Small intestine (tissue), 7 donors: ENCODE measurements around the gene AP4M1. TPM values are rescaled to one million over a fixed set of nuclear protein-coding genes. Genes with fewer than 3 reads are reported as not detected.

ENCODE experiments used
- DNase-seq, 2 donors: peaks; one replicate each; pipeline versions ENCODE4 v3.0.0 to v3.0.0-alpha.2; 2013
- FAIRE-seq: peaks from 2 replicates; lab custom pipeline; 2012; peaks lifted over from hg19 to GRCh38; lab: Jason Lieb, UNC
- H3K27ac ChIP-seq, 3 donors: one replicate each; pipeline ENCODE4 v1.5.1; 2013; ENCODE audit warnings: low read length in 2 of 3, mild to moderate bottlenecking in 2 of 3, control low read depth in 1 of 3, inconsistent platforms in 1 of 3, low read depth in 1 of 3, moderate library complexity in 1 of 3
- H3K27me3 ChIP-seq, 3 donors: one replicate each; pipeline ENCODE4 v1.6.1; 2013; ENCODE audit warnings: low read length in 3 of 3, inconsistent platforms in 1 of 3; ENCODE audit not compliant: control insufficient read depth in 3 of 3, insufficient read depth in 3 of 3
- H3K36me3 ChIP-seq, 3 donors: one replicate each; pipeline ENCODE4 v1.6.1; 2013; ENCODE audit warnings: low read length in 3 of 3, inconsistent platforms in 1 of 3, low read depth in 1 of 3, mild to moderate bottlenecking in 1 of 3, moderate library complexity in 1 of 3; ENCODE audit not compliant: control insufficient read depth in 3 of 3, insufficient read depth in 2 of 3
- H3K4me1 ChIP-seq, 3 donors: one replicate each; pipeline ENCODE4 v1.6.1; 2013; ENCODE audit warnings: low read length in 2 of 3, inconsistent platforms in 1 of 3, low read depth in 1 of 3, mild to moderate bottlenecking in 1 of 3, moderate library complexity in 1 of 3; ENCODE audit not compliant: control insufficient read depth in 3 of 3, insufficient read depth in 2 of 3
- H3K4me3 ChIP-seq, 3 donors: one replicate each; pipeline ENCODE4 v1.5.1; 2013; ENCODE audit warnings: low read length in 3 of 3, control low read depth in 1 of 3, inconsistent platforms in 1 of 3, low read depth in 1 of 3, mild to moderate bottlenecking in 1 of 3, moderate library complexity in 1 of 3
- H3K9me3 ChIP-seq, 2 donors: one replicate each; pipeline ENCODE4 v1.6.1; 2013; ENCODE audit warnings: low read depth in 1 of 2, low read length in 1 of 2; ENCODE audit not compliant: control insufficient read depth in 2 of 2, insufficient read depth in 1 of 2
- WGBS, 3 donors: extraction: QIAGEN DNeasy Blood & Tissue Kit; methylation state at CpG; one replicate each; pipeline ENCODE4 v1.1.7; 2013; 5-methylcytosine and 5-hydroxymethylcytosine counted together
- polyA plus RNA-seq, 4 donors: library from polyadenylated mRNA; stranded (reverse) in 3 of 4; unstranded in 1 of 4; fragments of 200-250 nt in 3 of 4; fragments of 120-200 nt in 1 of 4; gene quantifications; one replicate each; pipeline versions ENCODE4 v1.2.1 to v1.2.3, GENCODE V29; 2013
- donor health status: healthy with polysubstance abuse.
- donor health status: control.
- donor health status: control.
- donor health status: Bipolar disorder and iron deficiency.
- donor health status: healthy.

AP4M1 gene
- polyA plus RNA-seq, 4 donors: 14.9 to 20.6 (median 17.2) TPM

GRCh38 chr7:100088621-100089457 is 12.6 kb upstream of the AP4M1 start, which contains the start of gene COPS6:
Gene COPS6, plus strand, starts transcription at chr7:100088969. Its CDS starts 22 bp downstream, at chr7:100088991.
- DNase-seq (peak; percentile 78 to 94), FAIRE-seq (no peak)
- WGBS, 3 donors: 0% methylated on average over 49 to 68 of the region's 68 CpGs
- Histone ChIP-seq H3K27ac (peak within 1 kb of the TSS; percentile 67 to 89 (median 74)), H3K4me3 (peak within 1 kb of the TSS; percentile 47 to 99 (median 91)), H3K9me3 (no peaks in the 10 kb centered on the region), H3K36me3 (peaks cover 4 to 33% (median 17%) of the 10 kb centered on the region in 3 donors), H3K4me1 (peaks cover 0 to 15% (median 0%) of the 10 kb centered on the region in 3 donors), H3K27me3 (no peaks in the 10 kb centered on the region)

- H3K4me3 ChIP-seq: peak overlapping the region; percentile 47 to 99 (median 91)
- H3K36me3 ChIP-seq: peaks cover 12 to 38% (median 24%) of the 10 kb centered on the region in 3 donors
- H3K27ac ChIP-seq: peak overlapping the region; percentile 6 to 74 (median 67)
- H3K27me3 ChIP-seq: no peaks in the 10 kb centered on the region
- DNase-seq (no peak), FAIRE-seq (no peak)
- WGBS, 3 donors: 9 to 30% (median 23%) methylated on average over 7 of the region's 7 CpGs
- H3K4me1 ChIP-seq: peaks cover 0 to 15% (median 0%) of the 10 kb centered on the region in 3 donors
- no peaks in the 10 kb centered on the region for H3K9me3 ChIP-seq
Observed at GRCh38 chr7:100089458-100090196, 11.8 kb upstream of the AP4M1 start.

- Histone ChIP-seq H3K9me3 (no peaks in the 10 kb centered on the region), H3K27me3 (no peaks in the 10 kb centered on the region), H3K4me3 (no peak overlapping the region), H3K27ac (no peak overlapping the region), H3K36me3 (peaks cover 17 to 49% (median 28%) of the 10 kb centered on the region in 3 donors), H3K4me1 (peaks cover 0 to 15% (median 0%) of the 10 kb centered on the region in 3 donors)
- WGBS, 3 donors: 86 to 90% (median 87%) methylated on average over 14 of the region's 14 CpGs
- DNase-seq (no peak), FAIRE-seq (no peak)
Observed at GRCh38 chr7:100090527-100091410, 10.7 kb upstream of the AP4M1 start.

DNA sequence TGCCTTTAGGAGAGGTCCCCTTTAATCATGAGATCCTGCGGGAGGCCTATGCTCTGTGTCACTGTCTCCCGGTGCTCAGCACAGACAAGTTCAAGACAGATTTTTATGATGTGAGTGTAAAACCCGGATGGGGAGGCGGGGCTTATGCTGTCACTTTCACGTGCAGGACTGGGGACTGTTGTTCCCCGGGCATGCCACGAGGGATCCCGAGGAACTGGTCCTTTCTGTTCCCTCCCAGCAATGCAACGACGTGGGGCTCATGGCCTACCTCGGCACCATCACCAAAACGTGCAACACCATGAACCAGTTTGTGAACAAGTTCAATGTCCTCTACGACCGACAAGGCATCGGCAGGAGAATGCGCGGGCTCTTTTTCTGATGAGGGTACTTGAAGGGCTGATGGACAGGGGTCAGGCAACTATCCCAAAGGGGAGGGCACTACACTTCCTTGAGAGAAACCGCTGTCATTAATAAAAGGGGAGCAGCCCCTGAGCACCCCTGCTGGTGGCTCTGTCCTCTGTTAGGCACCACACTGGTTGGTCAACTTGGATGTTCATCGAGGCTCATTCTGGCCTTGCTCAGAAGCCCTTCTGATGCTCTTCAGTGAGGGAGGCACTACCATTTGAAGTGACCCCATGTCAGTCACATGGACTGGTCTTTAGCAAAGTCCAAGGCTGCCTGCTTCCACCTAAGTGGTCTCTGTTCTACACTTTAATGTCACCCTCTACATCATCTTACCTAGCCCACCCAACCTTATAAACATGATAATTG is 9.8 kb upstream of the AP4M1 start:
- no peaks in the 10 kb centered on the region for H3K27me3 ChIP-seq
- no peak overlapping the region for H3K4me3 ChIP-seq
- DNase-seq: no peak
- H3K4me1 ChIP-seq: peaks cover 0 to 15% (median 0%) of the 10 kb centered on the region in 3 donors
- H3K9me3 ChIP-seq: no peaks in the 10 kb centered on the region
- peaks cover 25 to 57% (median 35%) of the 10 kb centered on the region in 3 donors for H3K36me3 ChIP-seq
- no peak overlapping the region for H3K27ac ChIP-seq
- no peak for FAIRE-seq
- WGBS, 3 donors: 52 to 61% (median 61%) methylated on average over 19 of the region's 19 CpGs

GRCh38 chr7:100093054-100093453 is 8.4 kb upstream of the AP4M1 start:
- FAIRE-seq (no peak), DNase-seq (no peak)
- WGBS, 3 donors: 57 to 69% (median 64%) methylated on average over 7 to 8 of the region's 8 CpGs
- Histone ChIP-seq H3K4me1 (peaks cover 0 to 13% (median 0%) of the 10 kb centered on the region in 3 donors), H3K27ac (no peak overlapping the region), H3K9me3 (no peaks in the 10 kb centered on the region), H3K36me3 (peaks cover 35 to 72% (median 40%) of the 10 kb centered on the region in 3 donors), H3K27me3 (no peaks in the 10 kb centered on the region), H3K4me3 (no peak overlapping the region)

DNA sequence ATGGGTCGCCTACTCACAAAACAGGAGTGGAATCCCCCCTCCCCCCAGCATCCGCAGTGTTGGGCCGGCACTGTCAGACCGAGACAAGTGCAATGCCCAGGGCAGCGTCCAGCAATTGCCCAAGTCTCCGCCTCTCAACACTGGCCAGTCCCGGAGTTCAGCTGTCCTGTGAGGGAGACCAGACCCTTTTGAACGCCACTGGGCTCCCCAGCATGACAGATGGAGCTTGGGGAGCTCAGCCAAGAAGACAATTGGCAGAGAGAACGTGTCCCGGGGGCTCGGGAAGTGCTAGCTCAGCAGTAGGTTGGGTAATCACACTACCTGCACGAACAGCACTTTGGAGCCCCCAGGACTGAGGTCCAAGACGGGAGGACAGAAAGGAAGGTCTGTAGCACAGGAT is 7.9 kb upstream of the AP4M1 start:
- Histone ChIP-seq H3K27ac (no peak overlapping the region), H3K4me3 (no peak overlapping the region), H3K4me1 (peaks cover 0 to 8% (median 0%) of the 10 kb centered on the region in 3 donors), H3K27me3 (no peaks in the 10 kb centered on the region), H3K9me3 (no peaks in the 10 kb centered on the region), H3K36me3 (peaks cover 40 to 76% (median 44%) of the 10 kb centered on the region in 3 donors)
- 63 to 76% (median 73%) methylated on average over 12 to 13 of the region's 13 CpGs for WGBS, 3 donors
- DNase-seq (no peak), FAIRE-seq (no peak)

- 84 to 88% (median 85%) methylated on average over 16 of the region's 16 CpGs for WGBS, 3 donors
- H3K4me1 ChIP-seq: peaks cover 0 to 10% (median 0%) of the 10 kb centered on the region in 3 donors
- H3K9me3 ChIP-seq: no peaks in the 10 kb centered on the region
- H3K27me3 ChIP-seq: no peaks in the 10 kb centered on the region
- no peak overlapping the region for H3K27ac ChIP-seq
- no peak for FAIRE-seq
- no peak overlapping the region for H3K4me3 ChIP-seq
- no peak for DNase-seq
- H3K36me3 ChIP-seq: peaks cover 41 to 80% (median 46%) of the 10 kb centered on the region in 3 donors
Observed at GRCh38 chr7:100093925-100094486, 7.4 kb upstream of the AP4M1 start.
